Stimulated activated CD4-positive, alpha-beta T cell treated with anti-CD3 and anti-CD28 coated beads, Interleukin-12 subunit alpha, Interleukin-12 subunit beta, amount 100 ng/mL, for 4 hours (primary cell): ENCODE measurements around the gene VTN.
"Not testable (repeated sequence)": the region's sequence is repeated elsewhere in the genome, so short reads cannot be mapped to it uniquely, and the experiment has no call there.

Experiments
- DNase-seq: peaks from one replicate; pipeline ENCODE4 v3.0.0-alpha.2; 2020

Gene VTN

DNA sequence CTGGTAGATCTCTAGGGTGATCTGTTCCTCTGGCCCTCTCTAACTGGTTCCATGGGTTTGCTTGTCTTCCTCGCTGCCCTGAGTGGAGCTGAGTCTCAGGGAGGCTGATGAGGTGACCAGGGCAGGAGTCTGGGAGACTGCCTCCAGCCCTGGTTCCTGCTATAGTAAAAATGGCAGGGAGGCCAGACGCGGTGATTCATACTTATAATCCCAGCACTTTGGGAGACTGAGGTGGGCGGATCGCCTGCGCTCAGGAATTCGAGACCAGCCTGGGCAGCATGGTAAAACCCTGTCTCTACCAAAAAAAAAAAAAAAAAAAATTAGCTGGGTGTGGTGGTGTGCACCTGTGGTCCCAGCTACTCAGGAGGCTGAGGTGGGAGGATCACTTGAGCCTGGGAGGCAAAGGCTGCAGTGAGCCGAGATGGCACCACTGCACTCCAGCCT is 31.3 kb downstream of the VTN start:
- not testable (repeated sequence) for DNase-seq

DNA sequence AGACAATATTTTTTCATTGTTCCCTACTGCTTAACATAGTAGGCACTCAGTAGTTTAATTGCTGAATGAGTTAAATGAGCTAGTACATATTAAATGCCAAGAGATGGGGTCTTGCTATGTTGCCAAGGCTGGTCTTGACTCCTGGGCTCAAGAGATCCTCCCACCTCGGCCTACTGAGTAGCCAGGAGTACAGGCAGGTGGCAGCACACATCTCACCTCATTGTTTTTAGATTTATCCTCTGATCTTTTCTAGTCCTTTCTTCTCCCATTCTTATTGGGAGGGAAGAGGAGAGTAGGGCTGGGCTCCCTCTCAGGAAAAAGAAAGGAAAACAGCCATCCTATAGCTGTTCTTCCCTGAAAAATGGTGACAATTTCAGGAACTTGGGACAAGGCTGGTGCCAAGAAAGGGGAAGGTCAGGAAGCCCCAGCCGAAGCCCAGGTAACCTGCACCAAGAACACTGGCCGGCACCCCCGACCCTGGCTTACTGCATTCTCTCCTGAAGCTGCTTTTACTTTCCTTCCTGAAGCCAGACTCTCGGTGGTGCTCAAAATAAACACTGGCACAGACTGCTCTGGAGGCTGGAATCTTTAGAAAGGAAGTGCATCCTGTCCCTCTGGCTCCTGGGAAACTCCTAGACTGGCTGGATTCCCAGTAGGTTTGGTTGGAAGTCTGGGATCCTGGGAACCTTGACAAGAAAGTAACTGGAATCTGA is 31.9 kb downstream of the VTN start:
- no peak for DNase-seq

DNA sequence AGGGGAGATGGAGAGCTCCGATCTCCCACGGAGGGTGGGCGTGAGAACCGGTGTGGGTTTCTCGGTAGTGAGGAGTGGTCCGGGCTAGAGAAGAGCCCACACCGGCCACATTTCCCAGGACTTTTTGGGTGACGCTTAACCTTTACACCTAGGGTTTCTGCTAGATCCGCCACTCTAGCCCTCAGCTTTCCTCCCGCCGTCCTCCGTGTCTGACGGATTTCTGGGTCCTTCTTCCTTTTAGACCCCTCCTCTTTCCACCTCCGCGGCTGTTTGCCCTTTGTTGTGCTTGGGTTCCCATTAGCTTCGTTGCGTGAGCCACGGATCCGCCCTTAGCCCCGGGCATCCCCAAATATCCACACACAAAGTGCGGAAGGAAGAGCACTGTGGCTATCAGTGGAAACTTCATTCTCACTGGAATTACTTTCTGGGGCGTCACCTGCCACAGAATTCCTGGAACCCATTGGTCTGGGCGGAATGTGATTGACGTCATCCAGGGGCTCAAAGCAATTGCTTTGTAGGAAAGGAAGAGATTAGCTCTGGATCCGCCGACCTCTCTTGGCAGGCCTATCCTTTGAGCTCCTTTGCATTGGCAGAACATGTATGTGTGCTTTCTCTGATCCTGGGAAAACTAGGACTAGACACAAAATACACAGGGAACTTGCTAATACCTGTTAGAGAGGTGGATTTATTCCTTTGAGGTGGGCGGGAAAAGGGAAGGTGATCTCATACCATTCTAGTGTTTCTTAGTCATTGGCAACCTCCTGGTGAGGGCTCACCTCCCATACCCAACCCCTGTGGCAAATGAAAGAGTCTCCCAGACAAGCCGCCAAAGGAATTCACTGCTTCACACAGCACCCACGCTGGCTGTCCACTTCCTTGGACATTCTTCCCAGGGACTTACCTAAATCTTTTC is 33.9 kb downstream of the VTN start:
- peak; percentile 32 for DNase-seq

DNA sequence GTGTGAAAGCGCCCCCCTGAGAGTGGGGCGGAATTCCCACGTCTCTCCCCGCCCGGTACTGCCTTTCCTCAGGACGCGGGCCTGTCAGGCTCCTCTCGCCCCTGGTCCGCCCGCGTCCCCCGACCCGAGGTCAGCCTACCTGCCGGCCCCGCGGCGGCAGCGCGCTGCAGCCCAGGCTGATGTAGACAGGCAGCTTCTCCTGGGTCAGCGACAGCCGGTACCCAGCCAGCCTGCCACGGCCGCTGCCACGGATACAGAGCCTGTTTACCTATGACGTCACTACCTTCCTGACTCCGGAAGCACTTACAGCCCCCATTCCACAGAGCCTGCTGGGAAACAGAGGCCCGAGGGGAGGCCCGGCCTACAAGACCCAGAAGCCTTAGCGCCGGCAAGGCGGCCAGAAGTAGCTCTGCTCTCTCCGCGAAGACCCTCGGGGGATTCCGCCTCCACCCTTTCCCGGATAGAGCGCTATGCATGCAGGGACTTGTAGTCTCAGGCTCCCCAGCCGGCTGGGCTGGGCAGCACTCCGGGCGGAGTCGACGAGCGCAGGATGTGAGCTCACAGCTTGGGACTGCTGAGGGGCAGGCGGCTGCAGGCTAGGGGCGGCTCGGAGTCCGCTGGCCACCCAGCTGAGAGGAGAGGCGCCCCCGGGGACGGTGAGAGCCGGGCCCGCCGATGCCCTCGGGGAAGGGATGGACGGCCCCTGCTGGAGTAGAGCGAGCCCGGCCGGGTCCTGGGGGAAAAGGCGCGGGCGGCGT is 34.7 kb downstream of the VTN start, which contains the start of the genes IFT20 and TNFAIP1:
Gene IFT20 (minus strand): TSS at position 272 of the 758 bp plus-strand sequence. CDS start 3,487 bp downstream, outside the sequence.
Gene TNFAIP1 (plus strand): TSS at position 561 of the 758 bp plus-strand sequence. CDS start 3,761 bp downstream, outside the sequence.
- peak; percentile 93 for DNase-seq

DNA sequence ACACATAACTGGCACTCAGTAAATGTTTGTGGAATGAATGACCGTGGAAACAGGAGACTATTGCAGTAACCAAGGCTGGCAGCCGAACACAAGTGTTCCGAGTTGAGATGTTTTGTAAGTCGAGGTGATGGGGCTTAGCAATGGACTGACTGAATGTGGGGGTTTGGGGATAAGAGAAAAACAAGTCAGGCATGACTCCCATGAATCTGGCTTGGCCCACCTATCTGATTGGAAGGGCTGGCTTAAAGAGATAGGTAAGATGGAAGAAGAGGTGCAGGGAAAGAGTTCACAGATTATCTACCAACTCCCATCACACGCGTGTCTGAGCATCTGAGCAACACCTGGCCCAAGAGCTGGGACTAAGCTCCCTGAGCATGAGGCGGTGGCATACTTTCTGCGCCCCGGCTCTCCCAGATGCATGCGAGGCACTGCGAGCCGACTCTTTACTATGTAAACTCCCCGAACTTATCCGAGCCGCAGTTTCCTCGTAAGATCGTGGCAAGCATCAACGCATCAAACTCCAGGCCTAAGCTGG is 35.4 kb downstream of the VTN start:
- DNase-seq = no peak

DNA sequence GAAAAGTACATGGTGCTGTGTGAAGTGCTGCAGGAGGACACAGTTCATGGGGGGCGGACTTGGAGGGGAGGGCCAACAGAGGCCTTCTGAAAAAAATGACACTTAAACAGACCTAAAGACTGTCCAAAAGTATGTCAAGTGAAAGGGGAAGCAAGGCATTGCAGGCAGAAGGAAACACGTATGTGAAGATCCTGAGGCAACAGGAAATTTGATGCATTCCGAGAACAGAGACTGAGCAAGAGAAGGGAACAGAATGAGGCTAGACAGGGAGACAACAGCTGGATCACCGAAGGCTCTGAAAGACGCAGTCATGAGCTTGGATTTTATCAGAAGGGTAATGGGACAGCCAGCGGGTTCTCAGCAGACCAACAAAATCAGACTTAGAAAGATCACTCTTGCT is 35.9 kb downstream of the VTN start:
- DNase-seq = no peak

DNA sequence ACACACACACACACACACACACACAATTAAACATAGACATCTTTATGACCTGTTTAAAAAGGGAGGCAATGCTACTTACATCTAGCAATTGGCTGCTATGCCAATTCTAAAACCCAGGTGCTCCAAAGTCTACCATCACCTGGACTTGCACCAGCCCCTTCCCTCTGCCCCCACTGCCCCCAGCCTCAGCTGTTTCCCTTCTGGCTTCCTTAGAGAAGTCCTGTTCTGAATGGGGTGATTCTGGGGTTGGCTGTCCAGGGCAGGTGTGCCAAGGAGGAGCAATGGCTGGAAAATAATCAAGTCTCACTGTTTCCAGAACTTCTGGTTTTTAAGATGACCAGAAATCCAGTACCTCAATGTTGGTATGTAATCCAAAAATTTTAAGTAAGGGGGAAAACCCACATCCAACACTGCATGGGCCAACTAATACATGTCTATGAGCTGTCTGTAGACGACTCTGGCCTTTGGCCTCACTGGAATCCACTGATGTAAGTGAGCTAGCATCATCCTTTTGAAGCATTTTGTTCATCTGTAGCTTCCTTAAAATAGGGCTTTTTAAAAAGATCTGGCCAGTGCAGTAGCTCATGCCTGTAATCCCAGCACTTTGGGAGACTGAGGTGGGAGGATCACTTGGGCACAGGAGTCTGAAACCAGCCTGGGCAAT is 36.9 kb downstream of the VTN start:
- DNase-seq = no peak

DNA sequence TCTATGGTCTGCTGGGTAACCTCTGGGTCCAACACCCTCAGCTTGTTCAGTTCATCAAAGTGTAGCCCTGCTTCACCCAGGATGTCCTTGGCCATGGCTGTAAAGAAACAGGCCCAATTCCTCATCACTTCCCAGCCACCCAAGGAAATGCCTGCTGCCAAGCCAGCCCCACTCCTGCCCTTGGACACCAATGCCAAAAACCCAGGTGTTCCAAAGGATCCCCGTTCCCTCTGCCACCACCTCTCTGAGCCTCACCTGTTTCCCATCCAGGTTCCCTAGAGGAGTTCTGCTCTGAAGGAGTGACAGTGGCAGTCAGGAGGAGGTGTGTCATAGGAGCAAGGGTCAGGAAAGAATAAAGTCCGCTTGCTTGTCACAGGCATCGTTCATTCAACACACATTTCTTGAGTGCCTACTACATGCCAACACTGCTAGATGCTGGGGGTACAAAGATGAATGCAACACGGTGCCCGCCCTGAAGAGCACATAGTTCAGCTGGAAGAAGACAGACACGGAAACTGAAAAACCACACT is 38.2 kb downstream of the VTN start:
- DNase-seq = no peak

DNA sequence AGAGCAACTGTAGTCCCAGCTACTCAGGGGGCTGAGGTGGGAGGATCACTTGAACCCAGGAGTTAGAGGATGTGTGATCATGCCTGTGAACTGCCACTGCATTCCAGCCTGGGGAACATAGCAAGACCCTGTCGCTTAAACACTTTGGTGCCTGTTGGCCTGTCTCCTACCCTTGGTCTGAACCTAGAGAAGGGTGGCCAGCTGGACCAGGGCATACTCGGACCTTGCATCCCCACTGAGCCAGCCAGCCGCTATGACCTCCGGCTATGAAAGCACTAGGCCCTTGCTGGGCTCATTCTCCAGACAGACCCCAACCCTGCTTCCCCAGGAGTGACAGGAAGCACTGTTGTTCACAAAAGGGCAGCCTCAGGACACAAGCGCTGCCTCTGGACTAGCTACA is 39.4 kb downstream of the VTN start:
- no peak for DNase-seq

DNA sequence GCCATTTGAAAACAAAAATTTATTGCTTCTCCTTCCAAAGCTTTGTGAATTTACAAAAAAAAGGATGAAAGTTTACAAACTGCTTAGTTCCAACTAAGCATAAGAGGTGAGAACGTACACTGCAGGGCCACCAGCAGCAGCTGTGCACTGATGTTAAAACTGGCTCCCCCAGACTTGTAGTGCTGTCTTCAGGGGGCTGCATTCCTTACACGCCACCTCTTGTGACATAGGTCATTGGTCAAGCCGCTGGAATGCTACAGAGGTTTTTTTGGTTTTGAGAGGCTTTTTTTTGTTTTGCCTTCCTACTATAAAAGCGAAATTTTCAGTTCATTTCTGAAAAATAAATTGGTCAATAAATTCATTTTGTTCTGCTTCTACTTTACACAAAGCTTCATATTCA is 41.8 kb downstream of the VTN start:
- DNase-seq = no peak

DNA sequence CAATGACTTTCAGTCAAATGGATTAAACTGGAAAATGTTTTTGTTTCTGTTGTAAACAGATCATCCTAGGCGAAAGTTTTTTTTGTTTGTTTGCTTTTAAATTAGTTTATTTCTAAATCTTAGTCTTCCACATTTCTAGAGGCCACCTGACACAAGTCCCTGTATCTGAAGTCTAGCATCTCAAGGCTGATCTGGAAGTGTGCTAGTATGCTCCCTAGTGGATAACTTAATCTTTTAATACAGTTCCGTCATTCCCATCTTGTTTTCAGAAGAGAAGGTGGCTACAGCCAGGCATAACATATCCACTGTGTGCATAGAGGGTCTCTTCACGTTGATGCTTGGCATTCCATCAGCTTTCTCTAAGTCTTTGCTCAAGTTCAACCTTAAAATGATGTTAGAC is 42.4 kb downstream of the VTN start:
- no peak for DNase-seq

DNA sequence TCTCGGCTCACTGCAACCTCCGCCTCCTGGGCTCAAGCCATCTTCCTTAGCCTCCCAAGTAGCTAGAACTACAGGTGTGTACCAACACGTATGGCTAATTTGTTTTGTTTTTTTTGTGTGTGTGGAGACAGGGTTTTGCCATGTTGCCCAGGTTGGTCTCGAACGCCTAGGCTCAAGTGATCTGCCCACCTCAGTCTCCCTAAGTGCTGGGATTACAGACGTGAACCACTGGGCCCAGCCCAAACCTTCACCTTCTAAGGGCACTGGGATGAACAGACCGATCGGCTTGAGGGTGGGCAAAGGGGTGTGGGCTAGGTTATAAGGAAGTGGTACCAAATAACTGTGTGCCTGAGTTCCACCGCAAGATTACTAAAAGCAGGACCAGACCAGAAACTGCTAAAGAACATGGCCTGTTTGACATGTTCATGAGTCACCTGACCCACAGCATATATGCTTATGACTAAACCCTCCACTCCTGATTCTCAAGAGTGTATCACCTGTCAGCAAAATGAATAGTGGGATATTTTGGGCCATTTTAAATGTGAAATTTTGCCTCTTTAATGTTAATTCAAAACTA is 43.0 kb downstream of the VTN start:
- no peak for DNase-seq

DNA sequence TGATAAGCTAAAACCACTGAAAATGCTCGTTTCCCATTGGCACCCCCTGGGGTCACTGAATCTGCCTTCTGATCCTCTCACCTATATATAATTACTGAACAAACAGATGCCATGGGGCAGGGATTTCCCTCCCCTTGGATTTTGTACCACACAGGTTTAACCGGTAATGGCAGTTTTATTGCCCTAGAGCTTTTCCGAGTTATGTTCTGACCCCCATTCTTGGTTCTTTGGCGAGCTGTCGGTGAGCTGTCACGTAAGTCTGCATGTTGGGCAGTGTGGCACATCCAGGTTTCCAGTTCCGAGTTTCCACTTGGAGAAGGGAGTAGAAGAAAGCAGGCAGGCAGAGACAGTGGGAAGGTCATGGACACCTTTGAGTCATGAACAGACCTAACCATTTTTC is 44.0 kb downstream of the VTN start:
- no peak for DNase-seq

DNA sequence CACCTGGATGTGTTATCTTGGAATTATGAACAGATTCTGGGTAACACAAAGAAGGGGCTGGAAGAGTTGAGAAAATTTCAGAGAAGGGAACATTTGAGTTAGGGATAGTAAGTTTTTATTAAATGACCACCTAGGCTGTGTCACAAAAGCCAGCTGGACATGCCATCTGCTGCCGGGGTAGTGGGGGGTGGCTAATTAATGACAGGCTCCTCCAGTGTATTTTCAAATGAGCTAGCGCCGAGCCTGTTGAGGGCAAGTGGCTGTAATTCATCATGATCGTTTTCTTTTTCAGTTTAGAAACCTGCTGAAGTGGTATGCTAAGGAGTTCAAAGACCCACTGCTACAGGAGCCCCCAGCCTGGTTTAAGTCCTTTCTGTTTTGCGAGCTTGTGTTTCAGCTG is 44.9 kb downstream of the VTN start:
- no peak for DNase-seq

DNA sequence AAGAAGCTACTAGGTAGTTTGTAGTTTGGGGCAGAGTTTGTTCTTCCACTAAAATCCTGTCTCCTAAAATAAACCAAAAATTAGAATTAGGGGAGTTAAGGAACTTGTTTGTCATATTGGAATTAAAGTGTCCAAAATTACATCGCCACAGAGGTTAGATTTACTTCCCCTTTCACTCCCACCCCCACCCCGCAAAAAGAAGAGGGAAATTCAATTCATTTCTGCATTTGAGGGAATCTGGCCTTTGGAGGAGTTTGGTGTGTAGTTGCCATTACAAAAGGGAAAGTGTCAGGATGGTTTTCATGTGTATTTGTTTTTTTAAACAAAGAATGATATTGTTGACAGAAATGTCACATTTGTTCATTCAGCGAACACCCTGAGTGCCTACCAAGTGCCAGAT is 45.3 kb downstream of the VTN start:
- DNase-seq = no peak

DNA sequence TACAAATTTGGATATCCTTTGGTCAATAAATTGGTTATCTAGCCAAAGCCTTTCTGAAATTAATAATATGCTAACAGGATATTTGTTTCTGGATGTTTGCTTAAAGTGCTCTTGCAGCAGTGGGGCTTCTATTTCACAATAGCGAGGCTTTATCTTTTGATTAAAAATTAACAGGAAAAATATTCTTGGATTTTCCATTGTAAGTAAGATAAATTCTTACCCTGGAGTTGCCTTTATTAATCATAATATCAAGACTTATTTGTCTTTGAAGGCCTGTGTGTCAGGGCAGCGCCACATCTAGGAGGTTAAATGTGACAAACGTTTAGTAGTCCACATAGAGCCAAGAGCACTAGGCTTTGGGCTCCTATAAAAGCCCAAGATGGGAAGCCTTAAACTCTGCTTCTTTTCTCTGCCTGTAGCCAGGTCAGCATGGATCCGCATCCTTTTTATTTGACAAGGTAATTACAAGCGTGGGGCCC is 45.8 kb downstream of the VTN start:
- no peak for DNase-seq

DNA sequence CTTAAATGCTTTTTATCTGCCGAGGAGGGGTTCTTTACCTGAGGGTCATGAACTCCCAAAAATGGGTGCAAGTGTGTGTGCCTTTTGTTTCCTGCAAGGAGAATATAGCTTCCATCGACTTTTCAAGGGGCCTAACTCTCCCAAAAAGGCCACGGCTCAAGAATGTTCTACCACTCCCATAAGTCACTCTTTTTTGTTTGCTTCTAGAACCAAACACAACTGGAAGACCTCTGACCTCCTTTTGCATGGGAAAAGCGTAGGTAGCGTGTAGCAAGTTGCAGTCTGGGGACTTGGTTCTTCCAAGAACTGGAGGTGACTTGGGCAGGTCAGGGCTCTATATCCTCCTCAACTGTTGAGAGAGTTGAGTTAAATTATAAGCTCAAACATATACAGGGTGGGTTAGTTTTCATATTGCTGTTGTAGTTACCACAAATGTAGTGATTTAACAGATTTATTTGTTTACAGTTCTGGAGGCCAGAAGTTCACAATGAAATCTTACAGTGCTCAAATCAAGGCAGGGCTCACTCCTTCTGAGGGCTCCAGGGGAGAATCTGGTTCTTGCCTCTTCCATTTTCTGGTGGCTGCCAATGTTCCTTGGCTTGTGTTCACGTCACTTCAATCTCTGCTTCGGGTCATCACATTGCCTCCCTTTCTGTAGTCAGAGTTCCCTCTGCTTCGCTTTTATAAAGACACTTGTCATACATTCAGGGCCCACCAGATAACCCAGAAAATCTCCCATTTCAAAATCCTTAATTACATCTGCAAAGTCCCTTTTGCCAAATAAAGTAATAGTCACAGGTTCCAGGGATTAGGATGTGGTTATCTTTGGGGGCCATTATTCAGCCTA is 49.7 kb downstream of the VTN start:
- DNase-seq = no peak

DNA sequence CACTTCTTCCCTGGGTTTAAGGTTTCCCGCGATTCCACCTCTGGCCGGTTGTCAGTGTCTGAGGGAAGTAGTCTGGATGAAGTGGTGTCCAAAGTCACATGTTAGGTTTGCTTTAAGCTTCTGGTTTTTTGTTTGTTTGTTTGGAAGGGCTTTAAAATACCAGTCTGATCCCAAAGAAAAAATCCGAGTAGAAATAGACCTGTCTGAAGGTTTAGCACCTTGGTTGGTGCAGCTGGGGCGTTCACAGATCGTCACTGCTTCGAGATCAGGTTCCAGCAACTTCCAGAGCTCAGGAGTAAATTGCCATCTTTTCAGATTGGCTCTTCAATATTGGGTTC is 50.5 kb downstream of the VTN start:
- no peak for DNase-seq

DNA sequence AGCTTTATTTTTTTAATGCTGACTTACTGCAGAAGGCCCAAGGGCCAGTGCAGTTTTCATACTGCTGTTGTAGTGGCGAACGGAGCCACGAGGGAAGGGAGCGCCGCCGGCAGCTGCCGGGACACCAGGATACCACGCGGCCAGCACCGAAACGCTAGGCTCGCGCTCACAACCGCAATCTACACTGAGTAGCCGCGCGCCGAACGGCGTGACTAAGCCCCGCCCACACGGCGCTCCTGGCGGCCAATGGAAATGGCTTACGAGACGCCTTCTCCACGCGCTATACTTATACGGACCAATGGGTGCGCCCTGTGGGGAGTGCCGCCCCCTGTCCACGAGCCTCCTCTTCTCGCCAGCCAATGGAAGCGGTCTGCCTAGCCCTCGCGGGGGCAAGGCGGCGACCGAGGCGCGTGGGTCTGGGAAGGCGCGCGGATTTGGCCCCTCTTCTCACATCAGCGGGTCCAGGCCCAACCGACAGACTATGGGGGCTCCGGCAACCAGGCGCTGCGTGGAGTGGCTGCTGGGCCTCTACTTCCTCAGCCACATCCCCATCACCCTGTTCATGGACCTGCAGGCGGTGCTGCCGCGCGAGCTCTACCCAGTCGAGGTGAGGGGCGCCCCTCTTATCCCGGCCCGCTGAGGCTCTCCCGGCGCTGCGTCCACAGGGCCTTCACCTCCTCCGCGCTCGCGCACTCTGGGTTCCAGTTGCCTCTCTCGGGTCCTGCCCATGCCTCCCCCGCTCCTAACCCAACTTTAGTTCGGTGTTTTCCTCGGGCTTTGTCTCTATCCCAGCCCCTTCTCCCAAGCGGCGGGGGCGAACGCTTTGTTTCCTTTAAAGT is 51.1 kb downstream of the VTN start, which contains the start of gene TMEM97:
Gene TMEM97 (plus strand): TSS at position 442 of the 839 bp plus-strand sequence. CDS start 40 bp downstream, at position 482.
- DNase-seq = peak; percentile 93
